ENCODE data around the gene DSG3.

The DSG3 gene

DNA sequence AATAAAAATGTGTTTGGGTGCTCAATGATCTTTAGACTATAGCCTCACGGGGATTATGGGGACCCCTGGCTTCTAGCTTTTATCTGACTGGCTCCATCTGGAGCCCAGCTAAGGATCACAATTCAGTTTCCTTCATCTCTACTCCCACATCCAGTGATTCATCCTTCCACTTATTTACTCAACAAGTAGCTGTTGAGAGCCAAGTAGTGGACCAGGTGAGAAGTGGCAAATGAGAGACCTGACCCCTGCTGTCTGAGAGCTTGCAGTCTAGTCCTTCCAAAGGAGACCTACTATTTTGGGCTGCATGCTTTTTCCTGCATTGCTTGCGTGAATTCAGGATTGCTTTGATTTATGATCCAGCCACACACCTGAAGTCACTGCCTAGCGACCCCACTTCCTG is 10.7 kb upstream of the DSG3 start:
- no peak for DNase-seq

DNA sequence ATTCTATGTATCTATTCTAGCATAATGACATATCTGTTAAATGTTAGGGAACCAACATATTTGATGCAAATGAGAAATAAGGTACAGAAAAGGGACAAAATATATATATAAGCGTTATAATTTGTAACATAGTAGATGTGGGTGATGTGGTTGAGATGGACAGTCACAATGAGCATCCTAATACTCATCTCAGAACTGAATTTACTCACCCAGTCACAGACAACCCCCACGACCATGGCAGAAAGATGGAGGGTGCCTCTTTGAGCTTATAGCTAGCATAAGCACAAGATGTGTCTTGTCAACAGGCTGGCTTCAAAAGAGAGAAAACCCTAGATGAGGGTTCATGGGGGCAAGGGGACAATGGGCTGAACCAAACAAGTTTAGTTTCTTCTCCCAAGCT is 9.1 kb upstream of the DSG3 start:
- no peak for DNase-seq

- no peak for DNase-seq
Observed at GRCh38 chr18:31439807-31440325, 7.7 kb upstream of the DSG3 start.

DNA sequence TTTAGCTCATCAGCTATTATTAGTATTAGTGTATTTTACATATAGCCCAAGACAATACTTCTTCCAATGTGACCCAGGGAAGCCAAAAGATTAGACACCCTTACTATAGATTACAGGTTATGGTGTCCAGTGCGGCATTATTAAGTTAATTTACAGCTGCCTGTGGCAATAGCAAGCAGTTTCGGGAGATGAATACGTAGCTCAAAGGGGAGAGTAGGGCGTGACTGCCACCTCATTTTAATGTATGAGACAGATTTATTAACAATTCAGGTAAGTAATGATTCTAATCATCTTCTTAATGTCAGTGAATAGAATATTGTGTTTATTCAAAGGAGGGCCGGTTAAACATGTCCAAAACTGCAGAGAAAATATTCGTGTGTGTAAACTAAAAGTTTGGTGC is 6.8 kb upstream of the DSG3 start:
- no peak for DNase-seq

- no peak for DNase-seq
Observed at GRCh38 chr18:31441493-31441892, 6.0 kb upstream of the DSG3 start.

- no peak for DNase-seq
Observed at GRCh38 chr18:31444142-31444541, 3.4 kb upstream of the DSG3 start.

DNA sequence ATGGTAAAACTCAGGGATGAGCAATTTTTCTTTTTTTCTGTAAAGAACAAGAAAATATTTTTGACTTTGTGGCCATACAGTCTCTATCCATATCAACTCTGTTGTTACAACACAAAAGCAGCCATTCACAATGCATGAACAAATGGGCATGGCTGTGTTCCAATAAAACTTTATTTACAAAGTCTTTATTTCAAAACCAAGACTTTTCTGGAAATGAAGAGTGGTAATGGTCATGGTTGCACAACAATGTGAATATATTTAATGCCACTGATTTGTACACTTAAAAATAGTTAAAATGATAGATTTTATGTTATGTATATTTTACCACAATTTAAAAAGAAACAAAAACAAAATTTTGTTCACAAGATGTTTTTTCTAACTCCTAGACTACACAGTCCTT is 1.6 kb upstream of the DSG3 start:
- no peak for DNase-seq

- no peak for DNase-seq
Observed at GRCh38 chr18:31446854-31447253, 687 bp upstream of the DSG3 start.

DNA sequence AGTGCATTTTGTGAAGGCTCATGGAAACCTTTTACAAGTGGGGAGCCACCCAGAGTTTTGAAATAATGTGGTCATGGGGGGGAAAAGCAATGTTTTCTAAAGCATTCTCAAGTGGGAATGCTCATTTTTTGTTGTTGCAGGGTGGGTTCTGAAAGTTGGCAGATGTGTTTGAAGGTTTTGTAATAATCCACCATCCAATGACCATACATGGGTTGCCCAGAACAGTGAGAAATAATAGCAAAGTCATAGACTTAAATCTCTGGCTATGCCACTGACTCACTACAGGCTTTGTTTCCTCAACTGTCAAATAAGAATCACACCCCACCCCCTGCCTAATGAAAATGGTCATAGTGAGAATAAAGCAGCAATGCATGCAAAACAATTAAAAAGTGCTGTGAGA is 2.9 kb downstream of the DSG3 start:
- no peak for DNase-seq

DNA sequence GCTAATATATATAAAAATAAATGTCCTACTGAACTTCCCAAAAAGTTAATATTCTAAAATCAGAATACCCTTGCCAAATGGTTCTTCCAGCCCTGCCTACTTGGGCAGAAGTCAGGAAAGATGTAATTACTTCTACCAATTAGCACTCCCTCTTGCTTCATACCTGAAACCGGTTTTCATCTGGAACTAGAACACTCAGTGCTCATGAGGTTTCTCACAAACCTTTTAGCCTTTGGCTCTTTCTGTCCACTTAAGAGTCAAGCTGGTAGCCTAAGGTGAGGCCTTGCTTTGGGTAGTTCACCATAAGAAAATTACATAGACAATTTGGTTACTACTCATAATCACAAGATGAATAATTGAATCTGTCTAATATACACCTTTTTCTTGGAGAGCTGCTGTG is 4.1 kb downstream of the DSG3 start:
- DNase-seq: no peak

DNA sequence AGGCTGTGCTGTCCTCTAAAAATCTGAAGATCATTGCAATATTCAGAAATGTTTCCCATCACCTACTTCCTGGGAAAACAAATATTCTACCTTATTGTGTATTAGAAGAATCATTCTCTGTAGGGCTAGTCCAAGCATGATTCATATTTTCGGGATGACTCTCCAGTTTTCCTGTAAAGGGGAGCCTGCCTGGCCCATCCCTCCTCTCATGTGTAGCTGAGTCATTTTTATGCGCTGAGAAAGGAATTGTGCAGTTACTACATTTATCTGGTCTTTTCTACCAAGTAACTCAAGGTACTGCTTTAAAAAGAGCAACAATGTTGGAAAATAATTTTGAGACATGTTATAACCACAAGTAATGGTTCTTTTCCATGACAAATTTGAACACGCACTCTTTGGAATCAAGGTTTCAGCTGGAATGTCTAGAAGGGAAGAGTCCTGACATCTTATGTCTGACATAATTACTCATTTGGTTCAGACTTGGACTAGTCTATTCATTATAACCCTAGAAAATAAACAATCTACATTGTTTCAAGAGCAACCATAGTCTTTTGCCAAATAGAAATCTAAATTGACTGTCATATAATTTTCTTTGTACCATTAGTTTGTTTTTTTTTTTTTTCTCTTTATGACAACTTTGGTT is 6.6 kb downstream of the DSG3 start:
- DNase-seq: no peak

GRCh38 chr18:31469629-31470028 is 22.1 kb downstream of the DSG3 start:
- DNase-seq: no peak

DNA sequence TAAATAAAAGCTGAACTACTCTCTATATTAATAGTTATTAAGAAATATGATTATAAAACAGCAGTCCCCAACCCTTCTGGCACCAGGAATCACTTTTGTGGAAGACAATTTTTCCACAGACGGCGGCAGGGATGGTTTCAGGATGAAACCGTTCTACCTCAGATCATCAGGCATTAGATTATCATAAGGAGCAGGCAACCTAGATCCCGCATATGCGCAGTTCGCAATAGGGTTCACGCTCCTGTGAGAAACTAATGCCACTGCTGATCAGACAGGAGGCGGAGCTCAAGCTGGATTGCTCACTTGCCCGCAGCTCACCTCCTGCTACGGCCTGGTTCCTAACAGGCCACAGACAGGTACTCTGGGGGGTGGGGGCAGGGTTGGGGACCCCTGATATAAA is 31.1 kb downstream of the DSG3 start:
- no peak for DNase-seq

DNA sequence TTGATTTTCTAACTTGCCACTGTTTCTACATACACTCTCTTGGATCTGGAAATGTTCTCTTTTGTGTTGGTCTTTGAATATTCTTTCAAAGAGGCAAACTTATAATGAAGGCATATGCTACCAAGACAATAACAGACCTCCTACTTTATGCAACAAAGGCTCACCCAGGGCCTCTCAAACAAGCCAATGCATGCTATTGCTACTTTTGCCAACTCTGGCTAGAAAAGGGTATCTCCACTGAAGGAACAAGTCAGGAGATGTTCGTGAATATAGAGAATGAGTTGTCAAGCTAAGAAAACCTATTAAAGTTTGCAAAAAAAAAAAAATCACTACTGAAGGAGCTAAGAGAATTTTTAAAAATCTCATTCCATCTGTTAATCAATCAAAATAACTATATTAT is 34.5 kb downstream of the DSG3 start:
- no peak for DNase-seq

DNA sequence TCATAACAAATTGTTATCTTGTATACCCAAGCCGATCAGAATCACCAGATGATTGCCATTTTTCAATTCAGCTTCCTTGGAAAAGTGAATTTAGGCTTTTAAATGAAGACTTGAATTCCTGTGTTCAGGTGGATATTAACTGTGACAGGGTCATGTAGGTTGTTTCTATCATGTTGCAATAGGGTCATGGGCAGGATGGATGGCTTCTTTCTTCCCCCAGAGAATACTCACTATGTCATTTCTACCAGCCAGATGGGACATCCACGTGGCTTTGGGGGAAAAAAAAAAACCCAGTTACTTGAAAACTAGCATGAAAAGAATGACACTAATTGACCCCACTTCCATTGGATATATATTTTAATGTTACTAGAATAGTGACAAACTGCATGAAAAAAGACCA is 35.9 kb downstream of the DSG3 start:
- DNase-seq: no peak

GRCh38 chr18:31484461-31484860 is 36.9 kb downstream of the DSG3 start:
- no peak for DNase-seq

DNA sequence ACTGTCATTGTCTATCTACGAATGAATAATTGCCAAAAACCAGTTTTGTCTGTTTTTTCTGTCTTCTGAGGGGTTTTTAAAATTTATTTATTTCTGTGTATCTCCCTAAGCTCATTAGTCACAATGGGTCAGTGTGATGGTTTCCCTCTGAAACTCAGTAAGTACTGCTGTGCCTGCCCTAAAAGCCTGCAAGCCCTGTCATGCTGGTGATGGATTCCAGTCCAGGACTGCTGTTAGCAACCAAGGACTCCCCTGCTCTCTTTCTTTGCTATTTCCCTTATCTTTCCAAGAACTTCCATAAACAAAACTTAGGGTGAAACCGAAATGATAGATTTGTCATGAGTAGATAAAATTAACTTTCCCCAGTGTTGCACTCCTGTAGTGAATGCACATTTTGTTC is 38.6 kb downstream of the DSG3 start:
- DNase-seq: no peak

DNA sequence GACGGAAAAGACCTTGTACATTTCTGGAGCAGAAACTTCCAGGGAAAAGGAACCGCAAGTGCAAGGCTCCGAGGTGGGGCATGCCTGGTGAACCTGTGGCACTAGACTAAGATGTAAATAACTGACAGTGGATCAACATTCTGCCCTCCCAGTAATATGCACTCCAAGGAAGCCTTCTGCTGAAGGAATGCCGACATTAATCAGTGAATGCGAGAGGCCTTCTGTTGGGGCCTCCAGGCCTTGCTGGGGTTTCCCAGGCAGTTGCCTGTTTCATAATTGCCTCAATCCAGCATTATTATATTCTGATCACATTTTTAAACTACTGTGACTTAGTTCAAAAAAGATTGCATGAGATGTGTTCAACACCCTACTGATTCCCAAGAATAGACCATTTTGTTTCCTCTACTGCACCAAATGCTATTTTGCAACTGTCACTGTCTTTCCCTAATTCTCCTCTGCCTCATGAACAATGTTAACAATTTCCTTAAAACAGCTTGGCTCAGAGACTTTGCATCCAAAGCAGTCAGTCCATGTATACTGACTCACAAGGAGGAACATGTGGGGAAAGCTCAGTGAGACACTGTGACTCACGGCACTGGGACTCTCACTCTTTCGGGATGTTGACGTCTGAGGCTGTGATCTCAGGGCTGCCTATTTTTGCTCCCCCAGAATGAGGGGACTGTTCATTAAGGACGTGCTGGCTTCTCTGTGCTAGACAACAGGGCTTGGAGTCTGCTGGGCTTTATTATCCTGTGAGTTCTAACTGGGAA is 39.9 kb downstream of the DSG3 start:
- DNase-seq: no peak

GRCh38 chr18:31489311-31489710 is 41.8 kb downstream of the DSG3 start:
- no peak for DNase-seq

GRCh38 chr18:31490387-31490786 is 42.8 kb downstream of the DSG3 start:
- no peak for DNase-seq

- DNase-seq: no peak
Observed at GRCh38 chr18:31490833-31491232, 43.3 kb downstream of the DSG3 start.

GRCh38 chr18:31491586-31491985 is 44.0 kb downstream of the DSG3 start:
- no peak for DNase-seq

DNA sequence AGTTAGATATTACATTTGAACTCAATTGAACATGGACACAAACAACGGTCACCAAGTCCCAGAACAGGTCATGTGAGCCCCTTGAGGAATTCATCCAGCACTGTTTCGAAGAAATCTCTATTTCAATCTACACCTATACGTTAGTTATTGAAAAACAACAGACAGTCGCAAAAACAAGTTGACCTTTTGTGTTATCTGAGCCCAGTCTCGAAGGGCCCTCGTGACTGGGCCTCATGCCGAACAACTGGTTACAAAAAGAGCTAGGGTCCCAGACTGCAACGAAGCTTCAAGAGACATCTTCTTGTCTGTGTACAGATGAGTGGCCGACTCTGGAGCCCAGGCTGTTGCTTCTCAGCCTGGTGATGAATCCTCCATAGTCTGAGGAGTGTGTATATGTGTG is 45.1 kb downstream of the DSG3 start:
- no peak for DNase-seq

DNA sequence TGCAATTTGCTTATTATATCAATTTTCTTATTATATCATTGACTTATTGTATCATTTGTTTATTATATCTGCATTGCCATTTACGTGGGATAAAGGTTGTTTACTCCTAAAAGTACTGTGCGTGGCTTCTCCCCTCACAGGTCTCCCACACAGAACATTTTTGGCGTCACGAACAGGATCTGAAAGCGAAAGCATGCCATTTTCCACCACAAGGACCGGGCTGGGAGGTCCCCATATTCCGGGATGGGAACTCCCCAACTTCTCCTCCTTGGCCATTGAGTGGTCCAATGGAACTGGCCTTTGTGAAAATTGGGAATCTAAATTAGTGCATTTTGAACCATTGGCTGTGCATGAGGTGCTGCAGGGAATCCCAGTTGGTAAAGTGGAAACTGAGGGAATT is 45.6 kb downstream of the DSG3 start:
- no peak for DNase-seq

DNA sequence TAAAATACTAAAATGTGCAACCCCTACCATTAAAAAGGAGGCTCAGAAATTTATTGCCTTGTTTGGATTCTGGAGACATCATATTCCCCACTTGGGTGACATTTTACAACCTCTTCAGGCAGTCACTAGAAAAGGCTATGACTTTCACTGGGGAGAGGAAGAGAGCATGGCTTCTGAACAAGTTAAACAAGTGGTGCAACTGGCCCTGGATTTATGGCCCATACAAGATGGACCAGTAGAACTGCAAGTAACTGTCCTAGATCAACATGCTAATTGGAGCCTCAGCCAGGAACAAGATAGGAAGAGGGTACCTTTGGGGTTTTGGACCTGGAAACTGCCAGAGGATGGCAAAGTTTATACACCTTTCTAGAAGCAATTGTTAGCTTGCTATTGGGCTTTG is 46.4 kb downstream of the DSG3 start:
- DNase-seq: no peak
